IPS DF 19.7 (cell line): ENCODE measurements around the gene GCNT1.
"Not testable (repeated sequence)": the region's sequence is repeated elsewhere in the genome, so short reads cannot be mapped to it uniquely, and the experiment has no call there.

ENCODE experiments used
- DNase-seq: peaks from one replicate; pipeline ENCODE4 v3.0.0-alpha.2; 2013; ENCODE audit warnings: low read depth, low spot score

The GCNT1 gene

DNA sequence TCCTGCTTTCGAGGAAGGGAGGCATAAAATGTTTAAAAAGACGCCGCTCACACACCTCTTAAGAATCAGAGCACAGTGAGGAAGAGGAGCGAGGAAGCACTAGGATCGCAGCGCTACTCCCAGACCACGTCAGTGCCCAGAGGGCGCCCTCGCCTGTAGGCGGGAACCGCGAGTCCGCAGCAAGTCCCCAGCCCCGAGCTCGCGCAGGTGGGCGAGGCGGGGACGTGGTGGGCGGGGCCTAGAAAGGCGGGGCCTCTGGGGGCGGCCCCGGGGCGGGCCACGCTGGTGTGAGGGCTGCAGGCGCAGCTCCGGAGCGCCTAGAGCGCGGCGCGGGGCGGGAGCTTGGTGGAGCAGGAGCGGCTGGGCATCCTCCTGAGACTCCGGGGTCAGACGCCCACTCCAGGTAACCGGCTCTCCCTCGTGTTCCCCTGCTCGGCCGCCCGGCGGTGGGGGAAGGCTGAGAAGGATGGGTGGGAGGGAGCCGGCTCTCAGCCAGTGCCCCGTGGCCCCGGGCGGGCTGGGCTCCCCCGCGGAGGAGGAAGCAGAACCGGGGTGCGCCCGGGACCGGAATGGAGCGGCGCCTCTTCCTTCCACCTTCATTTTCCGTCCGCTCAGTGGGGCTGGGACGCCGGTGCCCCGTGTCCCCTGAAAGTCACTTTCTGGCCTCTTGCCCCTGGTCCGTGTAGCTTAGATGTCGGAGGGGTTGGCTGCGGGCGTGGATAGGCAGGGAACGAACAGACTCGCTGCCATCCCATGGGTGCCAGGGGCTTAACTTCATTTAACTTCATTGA, at the start of gene GCNT1:
TSS of gene GCNT1 (plus strand) at position 280 of the 791 bp plus-strand sequence. CDS start 43,200 bp downstream, outside the sequence.
- DNase-seq, result peak; percentile 80

GRCh38 chr9:76412638-76413037, 46.3 kb upstream of the GCNT1 start:
- DNase-seq, result no peak

GRCh38 chr9:76413658-76414057, 45.3 kb upstream of the GCNT1 start:
- DNase-seq, result no peak

DNA sequence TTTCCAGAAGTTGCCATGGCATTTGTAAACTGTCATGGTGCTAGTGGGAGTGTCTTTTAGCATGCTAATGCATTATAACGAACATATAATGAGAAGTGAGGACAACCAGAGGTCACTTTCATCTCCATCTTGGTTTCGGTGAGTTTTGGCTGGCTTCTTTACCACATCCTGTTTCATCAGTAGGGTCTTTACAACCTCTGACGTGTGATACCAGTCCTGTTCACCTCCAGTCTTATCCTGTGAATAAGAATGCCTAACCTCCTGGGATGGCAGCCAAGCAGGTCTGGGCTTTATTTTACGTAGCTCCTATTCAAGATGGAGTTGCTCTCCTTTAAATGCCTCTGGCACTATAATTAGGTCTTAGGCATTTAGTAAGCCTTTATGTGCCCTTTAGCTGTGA, 44.3 kb upstream of the GCNT1 start:
- DNase-seq, result no peak

- DNase-seq, result no peak
Measured at GRCh38 chr9:76415154-76415553, 43.8 kb upstream of the GCNT1 start.

- no peak for DNase-seq
Measured at GRCh38 chr9:76415731-76416130, 43.3 kb upstream of the GCNT1 start.

DNA sequence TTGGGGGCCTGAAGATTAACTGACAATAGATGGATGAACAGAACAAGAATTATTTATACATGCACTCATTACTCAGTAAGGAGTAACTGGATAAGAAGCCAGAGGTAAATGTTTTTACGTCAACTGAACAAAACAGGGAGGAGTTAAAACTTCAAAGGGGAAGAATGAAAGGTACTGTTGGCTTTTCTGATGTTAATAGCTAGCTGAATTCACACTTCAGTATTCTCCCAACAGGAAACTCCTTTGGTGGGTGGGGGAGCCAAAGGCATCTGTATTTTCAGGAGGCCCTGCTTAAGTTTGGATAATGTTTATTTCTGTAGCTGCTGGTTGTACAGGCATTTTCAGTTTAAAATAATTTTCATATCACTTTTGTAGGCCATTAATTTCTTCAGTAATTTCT, 41.6 kb upstream of the GCNT1 start:
- no peak for DNase-seq

GRCh38 chr9:76419782-76420380, 39.1 kb upstream of the GCNT1 start:
- DNase-seq, result no peak

DNA sequence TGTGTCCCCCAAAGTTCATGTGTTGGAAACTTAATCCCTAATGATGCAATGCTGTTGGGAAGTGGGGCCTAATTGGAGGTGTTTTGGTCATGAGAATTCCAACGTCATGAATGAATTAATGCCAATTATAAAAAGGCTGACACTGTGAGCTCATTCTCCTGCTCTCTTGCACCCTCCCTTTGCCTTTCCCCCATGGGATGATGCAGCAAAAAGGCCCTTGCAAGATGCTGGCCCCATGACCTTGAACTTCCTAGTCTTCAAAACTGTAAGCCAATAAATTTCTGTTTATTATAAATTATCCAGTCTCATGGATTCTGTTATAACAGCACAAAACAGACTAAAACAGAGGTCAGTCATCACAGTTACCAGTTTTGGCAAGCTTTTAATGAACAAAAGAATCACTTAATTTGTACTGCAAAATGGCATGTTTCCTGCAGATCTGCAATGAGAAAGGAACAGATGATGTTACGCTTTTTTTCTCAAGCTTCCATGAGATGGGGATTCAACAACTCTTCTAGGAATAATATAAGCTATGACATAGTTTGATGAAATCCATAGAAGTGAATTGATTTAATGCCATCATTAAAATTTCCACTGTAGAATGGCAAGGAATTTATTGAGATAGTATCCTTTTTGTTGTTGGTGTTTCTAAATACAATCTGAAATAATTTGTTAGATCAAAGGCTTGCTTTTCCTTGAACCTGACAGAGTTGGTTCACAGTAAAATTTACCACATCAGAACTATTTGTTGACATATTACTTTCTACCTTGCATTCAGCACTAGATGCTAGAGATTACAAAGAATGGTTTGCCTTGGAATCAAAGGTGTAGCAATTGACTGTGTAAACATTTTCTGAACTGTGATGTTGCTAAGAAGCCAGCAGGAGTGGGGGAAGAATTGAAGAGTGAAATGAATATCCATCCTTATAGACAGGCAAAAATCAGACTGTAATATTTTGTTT, 35.5 kb upstream of the GCNT1 start:
- no peak for DNase-seq

- DNase-seq, result no peak
Measured at GRCh38 chr9:76424491-76424890, 34.5 kb upstream of the GCNT1 start.

DNA sequence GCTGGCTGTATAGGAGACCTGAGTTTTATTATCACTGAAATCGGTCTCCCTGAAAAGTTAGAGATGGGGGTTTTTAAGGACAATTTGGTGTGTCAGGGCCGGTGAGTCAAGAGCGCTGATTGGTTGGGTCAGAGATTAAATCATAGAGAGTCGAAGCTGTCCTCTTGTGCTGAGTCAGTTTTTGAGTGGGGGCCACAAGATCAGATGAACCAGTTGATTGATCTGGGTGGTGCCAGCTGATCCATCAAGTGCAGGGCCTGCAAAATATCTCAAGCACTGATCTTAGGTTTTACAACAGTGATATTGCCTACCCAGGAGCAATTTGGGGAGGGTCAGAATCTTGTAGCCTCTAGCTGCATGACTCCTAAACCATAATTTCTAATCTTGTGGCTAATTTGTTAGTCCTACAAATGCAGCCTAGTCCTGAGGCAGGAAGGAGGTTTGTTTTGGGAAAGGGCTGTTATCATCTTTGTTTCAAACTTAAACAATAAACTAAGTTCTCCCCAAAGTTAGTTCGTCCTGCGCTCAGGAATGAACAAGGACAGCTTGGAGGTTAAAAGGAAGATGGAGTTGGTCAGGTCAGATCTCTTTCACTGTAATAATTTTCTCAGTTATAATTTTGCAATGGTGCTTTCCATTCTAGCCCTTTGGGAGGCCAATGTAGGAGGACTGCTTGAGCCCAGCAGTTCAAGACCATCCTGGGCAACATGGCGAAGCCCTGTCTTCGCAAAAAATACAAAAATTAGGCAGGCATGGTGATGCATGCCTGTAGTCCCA, 33.1 kb upstream of the GCNT1 start:
- no peak for DNase-seq

GRCh38 chr9:76426807-76427419, 32.1 kb upstream of the GCNT1 start:
- DNase-seq, result no peak

- no peak for DNase-seq
Measured at GRCh38 chr9:76431601-76432000, 27.4 kb upstream of the GCNT1 start.

DNA sequence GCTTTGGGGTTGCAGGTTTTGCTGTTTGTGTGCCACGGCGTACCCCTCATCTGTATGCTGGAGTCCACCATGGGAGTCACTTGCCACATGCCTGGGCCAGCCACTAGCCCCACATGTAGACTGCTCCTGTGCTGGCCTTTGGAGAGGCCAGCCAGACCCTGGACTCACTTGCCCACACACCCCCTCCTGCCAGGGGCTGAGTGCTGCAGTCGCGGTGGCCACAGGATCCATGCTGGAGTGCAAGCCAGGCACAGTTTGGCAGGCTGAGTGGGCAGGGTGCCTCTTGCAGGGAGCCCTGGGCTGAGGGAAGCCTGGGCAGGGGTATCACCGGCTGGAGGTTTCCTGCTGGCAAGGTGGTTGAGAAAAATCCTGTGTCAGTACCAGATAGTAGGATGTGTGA, 25.6 kb upstream of the GCNT1 start:
- DNase-seq, result no peak

DNA sequence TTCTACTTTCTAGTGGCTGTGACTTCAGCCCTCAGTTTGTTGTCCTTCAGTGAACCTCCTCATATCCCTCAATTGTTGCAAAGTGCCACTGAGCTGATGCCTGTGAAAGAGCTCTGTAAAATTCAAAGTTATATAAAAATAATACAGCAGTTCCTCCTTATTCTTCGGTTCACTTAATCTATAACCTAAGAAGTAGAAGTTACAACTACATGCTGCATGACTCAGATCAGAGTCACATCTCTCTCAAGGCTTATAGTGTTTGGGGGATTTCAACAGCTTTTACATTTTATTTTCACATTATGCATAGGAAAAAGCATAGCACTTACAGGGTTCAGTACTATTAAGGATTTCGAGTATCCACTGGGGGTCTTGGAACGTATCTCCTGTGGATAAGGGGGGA, 25.1 kb upstream of the GCNT1 start:
- DNase-seq, result no peak

GRCh38 chr9:76434897-76435296, 24.1 kb upstream of the GCNT1 start:
- DNase-seq, result not testable (repeated sequence)

GRCh38 chr9:76437017-76437699, 21.8 kb upstream of the GCNT1 start:
- DNase-seq, result not testable (repeated sequence)

DNA sequence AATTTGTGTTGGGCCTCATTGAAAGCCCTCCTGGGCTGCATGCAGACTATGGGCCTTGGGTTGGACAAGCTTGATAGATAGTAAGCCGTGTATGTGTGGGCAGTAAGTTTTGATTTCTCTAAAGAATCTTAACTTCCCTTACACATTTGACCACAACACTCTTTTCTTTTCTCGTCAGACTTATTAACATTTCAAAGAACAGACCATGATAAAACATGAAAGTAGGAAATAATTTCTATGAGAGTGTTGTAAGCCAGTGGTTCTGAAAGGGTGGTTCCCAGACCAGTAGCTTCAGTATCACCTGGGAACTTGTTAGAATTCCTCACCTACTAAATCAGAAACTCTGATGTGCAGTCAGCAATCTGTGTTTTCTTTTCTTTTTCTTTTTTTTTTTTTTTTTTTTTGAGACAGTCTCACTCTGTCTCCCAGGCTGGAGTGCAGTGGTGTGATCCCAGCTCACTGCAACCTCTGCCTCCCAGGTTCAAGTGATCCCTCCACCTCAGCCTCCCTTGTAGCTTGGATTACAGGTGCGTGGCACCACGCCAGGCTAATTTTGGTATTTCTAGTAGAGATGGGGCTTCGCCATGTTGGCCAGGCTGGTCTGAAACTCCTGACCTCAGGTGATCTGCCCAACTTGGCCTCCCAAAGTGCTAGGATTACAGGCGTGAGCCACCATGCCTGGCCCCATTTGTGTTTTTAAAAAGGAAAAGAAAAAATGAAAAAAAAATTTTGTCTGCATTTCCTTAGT, 20.0 kb upstream of the GCNT1 start:
- DNase-seq, result no peak

DNA sequence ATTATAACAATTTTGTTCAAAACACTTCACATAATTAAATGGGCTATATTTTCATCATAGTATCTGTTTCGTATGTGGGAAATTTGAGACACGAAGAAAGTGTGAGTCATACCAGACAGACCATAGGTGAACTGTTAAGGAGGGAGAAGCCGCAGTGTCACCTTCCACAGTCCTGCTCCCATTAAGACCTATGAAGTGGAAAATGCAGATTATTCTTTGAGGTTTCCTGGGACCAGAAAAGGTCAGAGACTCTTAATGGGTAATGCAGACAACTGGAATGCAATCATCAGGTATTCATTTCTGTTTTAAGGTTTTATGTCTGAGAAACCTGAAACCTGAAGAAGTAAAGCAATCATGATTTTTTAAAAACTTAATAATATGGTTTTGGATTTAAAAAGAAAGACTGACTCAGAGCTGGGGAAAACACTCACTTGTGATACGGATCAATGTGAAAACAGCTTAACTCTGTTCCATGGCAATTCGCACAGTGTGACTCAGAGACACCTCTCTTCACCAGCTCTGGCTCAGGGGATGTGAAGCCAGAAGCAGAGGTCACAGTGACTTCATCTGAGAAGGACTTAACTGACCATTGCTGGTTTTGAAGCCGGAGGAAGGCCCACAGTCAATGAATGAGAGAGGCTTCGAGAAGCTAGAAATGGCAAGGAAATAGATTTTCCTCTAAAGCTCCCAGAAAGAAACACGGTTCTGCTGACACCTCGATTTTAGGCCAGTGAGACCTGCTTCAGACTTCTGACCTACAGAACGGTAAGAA, 17.2 kb upstream of the GCNT1 start:
- no peak for DNase-seq
